ENCODE data around the gene IL17RD.

IL17RD gene

DNA sequence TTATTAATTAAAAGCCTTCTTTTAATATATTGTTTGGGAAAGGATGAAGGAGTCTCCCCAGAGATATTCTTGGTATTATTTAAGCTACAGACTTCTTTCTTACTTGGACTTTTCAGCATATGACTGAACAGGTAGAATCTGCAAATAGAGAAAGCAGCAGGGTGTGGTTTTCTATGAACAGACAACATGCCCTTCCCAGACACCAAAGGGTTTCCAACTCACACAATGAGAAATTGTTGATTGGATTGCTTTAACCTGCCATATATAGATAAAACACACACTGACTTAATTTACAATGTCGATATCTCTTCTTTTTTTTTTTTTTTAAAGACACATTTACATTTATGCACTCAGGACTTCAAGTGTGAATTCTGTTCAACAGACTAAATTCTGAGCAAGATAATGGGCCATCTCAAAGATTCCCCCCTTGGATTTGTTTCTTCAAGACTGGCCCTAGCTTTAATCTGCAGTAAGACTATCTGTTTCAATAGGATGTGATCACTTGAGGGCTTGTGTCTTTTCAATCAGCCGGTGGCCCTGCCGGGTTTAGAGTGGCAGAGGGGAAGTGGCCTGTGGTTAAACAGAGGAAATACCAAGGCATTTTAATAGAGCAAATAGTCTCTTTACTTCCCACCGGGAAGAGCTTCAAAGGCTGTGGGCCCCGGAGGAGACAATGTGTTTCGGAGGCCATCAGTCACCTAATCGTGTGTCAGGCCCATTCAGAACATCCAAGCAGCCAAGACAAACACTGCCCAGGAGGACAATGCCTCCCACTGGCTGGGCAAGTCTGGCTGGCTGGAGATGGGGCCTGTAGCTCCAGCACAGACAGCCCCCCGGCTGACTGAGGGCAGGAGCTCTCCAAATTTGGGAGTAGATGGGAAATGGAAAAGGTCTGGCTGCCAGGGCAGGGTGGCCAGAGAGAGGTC is 6.1 kb downstream of the IL17RD start:
- DNase-seq (ENCODE audit: low spot score): no peak

- no peak for DNase-seq (ENCODE audit: low spot score)
Observed at GRCh38 chr3:57158325-57158724, 6.8 kb downstream of the IL17RD start.

GRCh38 chr3:57157545-57157944 is 7.6 kb downstream of the IL17RD start:
- no peak for DNase-seq (ENCODE audit: low spot score)

DNA sequence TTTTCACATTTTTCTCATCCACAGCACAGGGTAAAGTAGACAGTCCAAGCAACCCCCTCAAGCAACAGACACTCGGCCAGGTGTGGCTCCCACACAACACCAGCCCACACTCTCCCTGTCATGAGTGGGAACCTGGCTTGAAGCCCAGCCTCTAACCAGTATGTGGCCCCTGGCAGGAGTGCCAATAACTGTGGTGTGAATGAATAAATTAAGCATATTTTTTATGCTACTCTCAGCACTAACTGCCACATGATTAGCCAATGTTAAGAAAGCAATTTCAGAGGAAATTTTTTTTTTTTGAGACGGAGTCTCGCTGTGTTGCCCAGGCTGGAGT is 9.9 kb downstream of the IL17RD start:
- DNase-seq (ENCODE audit: low spot score): no peak

DNA sequence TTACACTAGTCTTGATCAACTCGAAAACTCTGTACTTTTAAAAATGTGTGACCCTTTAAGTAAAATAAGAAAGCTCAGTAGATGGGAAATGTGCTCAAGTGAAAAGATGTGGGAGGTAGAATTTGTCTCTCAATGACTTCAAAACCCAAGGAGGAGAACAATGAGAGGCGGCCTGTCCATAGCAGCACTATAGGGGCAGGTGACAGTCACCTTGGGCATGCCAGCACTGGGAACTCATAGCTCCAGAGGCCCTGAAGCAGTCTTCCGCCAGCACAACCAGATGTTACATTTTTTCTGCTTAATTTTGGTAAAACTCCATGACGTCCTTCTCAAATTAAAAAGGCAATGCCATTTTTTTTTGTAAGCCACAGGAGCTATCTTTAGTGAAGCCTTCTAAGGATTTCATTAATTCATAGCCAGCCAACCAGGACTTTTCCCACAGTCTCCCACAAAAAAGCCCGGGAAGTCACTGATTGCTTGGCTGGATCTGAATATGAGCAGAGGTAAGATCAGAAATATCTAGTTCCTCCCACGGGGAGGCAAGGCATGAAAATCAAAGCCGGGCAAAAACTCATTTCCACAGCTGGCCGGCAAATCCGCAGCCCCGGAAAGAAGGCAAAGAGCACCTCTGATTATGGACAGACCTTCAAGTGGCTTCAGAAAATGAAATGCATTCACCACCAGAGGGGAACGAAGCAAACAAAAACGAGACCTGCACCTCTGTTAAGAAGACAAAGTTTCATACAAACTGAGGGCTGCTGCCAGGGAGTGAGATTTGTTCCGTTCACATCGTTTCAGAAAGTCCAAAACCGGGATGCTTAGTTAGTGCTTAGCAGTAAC is 10.5 kb downstream of the IL17RD start:
- no peak for DNase-seq (ENCODE audit: low spot score)

GRCh38 chr3:57152151-57153143 is 12.7 kb downstream of the IL17RD start:
- DNase-seq (ENCODE audit: low spot score): no peak

- DNase-seq (ENCODE audit: low spot score): no peak
Observed at GRCh38 chr3:57151749-57152148, 13.4 kb downstream of the IL17RD start.

DNA sequence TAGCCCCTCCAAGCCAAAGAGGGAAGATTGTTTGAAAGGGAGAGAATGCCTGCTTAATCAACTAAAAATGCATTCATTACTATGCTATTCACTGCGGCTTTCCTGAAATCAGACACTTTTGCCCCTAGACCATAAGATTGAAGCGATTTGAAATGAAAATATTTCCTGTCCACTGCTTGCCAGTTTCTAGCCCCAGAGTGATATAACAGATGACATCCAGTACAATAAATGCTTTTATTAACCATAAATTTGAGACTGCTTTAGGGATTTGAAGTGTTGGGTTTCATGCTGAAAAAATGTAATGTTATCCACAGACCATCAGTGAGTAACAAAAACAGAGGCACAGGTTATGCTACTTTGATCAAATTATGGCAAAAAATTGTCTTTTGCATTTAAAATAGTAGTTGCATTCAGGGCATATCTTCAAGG is 14.1 kb downstream of the IL17RD start:
- DNase-seq (ENCODE audit: low spot score): no peak

DNA sequence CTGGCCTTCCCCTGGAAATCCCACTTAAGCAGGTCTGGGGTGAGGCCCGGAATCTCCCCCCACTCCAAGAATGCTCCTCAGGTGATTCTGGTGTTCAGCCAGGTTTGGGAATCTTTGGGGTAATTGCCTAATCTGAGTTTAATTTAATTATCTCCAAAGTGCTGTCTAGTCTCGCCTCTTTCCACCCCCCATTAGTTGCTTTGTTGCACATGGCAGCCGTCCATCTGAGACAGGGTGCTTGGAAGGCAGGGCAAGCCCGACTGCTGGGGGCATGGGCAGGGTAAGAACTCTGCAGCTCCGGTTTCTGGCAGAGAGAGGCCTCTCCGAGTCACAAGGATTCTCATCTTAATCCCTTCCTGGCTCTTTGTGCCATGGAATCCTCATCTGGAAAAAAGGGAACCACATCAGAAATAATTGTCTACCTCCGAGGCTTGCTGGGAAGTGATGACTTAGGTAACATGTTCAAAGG is 15.0 kb downstream of the IL17RD start:
- DNase-seq (ENCODE audit: low spot score): no peak

DNA sequence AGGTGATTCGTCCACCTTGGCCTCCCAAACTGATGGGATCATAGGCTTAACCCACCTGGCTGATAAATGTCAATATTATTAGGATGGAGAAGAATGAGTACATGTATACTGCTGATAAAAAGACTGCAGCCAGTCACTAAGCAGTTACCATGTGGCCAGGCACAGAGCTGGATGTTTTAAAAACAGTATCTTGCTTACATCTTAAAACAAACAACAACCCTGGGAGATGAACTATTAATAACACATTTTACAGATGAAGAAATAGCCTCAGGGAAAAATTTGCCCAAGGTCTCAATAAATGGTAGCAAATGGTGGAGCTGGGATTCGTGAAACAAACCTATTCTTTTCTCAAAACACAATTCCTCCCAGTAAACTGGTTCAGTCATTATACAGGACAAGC is 18.1 kb downstream of the IL17RD start:
- no peak for DNase-seq (ENCODE audit: low spot score)

- no peak for DNase-seq (ENCODE audit: low spot score)
Observed at GRCh38 chr3:57145852-57146251, 19.3 kb downstream of the IL17RD start.

GRCh38 chr3:57144952-57145351 is 20.2 kb downstream of the IL17RD start:
- no peak for DNase-seq (ENCODE audit: low spot score)

DNA sequence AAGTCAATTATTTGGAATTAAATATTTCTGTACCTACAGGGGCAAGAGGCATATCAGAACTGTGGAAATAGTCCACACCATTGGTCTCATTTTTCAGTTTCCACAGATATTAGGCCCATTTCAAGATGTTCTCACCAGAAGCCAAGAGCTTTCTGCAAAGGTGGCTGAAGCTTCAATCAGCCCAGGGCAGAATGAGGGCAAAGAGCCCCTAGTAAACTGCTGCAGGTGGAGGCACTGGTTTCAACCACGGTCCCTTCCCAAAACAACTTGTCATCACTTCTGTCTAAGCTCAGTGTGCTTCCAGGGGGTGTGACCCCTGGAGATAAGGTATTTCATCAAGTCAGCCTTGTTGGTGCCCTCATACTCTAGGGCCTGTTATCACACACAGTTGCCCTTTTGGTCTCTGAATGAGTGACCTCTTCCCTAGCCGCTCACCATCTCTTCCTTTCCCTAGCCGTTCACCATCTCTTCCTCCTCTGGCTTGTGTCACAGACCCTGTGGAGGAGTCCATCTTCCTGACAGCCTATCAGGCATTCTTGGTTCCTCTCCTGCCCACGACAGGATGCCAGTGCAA is 21.2 kb downstream of the IL17RD start:
- no peak for DNase-seq (ENCODE audit: low spot score)

GRCh38 chr3:57142411-57142723 is 22.8 kb downstream of the IL17RD start:
- DNase-seq (ENCODE audit: low spot score): no peak

GRCh38 chr3:57141719-57142410 is 23.3 kb downstream of the IL17RD start:
- no peak for DNase-seq (ENCODE audit: low spot score)

DNA sequence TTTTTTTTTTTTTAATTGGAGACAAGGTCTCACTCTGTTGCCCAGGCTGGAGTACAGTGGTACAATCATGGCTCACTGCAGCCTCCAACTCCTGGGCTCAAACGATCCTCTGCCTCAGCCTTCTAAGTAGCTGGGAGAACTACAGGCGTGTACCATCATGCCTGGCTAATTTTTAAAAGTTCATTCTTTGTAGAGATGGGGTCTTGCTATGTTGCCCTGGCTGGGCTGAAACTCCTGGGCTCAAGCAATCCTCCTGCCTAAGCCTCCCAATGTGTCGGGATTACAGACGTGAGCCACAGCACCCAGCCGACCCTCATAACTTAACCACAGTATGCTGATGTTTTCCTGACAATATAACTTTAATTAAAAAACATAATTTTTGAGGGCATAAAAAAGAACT is 24.3 kb downstream of the IL17RD start:
- no peak for DNase-seq (ENCODE audit: low spot score)

DNA sequence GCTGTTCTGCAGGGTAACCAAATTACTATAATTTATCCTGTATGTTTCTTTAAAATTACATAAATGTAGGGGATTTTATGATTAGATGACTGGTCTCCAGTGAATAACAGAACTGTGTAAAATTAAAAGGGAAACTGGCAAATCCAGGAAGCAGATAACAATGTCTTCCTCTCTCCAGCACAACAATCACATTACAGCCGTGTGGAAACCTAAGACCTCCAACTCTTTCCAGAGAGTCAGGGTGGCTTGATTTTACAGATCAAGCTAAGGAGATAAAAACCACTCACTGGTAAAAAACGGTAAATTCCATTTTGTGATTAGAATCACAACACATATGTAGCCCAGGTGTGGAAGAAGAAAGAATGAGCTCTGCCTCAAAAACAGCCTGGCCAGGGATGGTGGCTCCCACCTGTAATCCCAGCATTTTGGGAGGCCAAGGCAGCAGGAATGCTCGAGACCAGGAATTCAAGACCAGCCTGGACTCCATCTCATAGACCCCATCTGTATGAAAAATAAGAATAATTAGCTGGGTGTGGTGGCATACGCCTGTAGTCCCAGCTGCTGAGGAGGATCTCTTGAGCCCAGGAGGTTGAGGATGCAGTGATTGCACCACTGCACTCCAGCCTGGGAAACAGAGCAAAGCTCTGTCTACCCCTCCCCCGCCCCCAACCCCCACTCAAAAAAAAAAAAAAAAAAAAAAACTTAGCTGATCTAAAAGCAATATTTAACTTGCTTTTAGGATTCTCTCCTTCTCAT is 29.0 kb downstream of the IL17RD start:
- no peak for DNase-seq (ENCODE audit: low spot score)

GRCh38 chr3:57133157-57133556 is 32.0 kb downstream of the IL17RD start:
- DNase-seq (ENCODE audit: low spot score): no peak

- DNase-seq (ENCODE audit: low spot score): no peak
Observed at GRCh38 chr3:57132674-57133073, 32.5 kb downstream of the IL17RD start.

DNA sequence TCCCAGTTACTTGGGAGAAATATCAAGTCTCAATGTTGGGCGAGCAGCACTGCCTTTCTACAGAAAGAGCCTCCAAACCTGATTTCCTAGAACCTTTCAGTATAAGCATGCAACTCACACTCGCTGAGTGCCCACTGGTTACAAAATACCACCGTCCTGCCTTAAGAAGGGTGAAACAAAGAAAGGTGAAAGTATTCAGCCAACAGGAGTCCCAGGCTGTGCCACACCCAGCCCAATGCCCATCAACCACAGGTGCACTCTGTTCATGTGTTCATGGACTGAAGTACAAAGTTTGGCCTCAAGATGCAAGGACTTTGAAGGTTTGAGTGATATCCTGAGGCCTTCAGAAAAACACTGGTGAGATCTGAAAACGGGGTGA is 34.0 kb downstream of the IL17RD start:
- DNase-seq (ENCODE audit: low spot score): no peak

All from NAMALWA (cell line).